ENCODE results near the gene ZNF598. TPM values are rescaled to one million over a fixed set of nuclear protein-coding genes. Genes with fewer than 3 reads are reported as not detected.

The ZNF598 gene
- total and polyA plus RNA-seq, 7 donors = 12.8 to 57.0 (median 20.3) TPM

DNA sequence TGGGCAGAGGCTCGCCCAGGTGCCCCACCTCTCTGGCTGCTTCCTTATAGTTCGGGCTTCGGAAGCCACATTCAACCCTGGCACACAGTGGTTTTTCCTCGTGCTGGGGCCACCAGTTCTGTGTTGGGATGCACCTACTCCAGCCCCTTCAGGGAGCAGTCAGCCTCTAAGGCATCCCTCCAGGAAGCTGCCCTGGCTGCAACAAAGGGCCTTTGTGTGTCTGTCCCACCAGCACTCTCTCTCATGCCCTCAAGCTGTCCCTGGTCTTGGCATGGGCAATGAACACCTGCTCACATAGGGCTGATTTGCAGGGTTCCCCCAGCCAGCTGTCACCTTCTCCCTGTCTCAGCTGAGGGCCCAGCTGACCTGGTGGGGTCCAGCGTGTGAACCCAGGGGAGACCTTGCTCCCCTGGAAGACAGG, 27.6 kb downstream of the ZNF598 start:
- peaks cover 35 to 62% (median 56%) of the 10 kb centered on the region in 3 donors for H3K27me3 ChIP-seq

DNA sequence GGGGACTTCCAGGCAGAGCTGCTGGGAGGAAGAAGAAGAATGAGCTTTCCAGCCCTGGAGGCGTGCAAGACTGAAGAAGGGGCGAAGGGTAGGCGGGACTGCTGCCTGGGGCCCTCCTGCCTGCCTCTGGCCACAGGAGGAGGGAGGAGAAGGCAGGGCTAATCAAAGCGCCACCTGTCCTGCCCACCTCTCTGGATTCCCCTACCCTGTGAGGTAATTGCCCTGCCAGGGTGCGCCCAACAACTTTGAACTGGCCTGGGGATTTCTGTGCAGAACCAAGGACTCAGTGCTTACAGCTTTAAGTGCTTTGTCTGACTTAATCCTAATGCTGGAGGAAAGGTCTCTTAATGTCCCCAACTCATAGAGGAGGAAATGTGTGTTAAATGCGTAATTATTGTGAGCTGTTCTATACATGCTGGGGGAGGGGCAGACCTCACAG, 28.2 kb downstream of the ZNF598 start, which contains the start of gene NOXO1:
NOXO1 (minus strand) TSS at position 72 of the 439 bp plus-strand sequence. CDS start 290 bp downstream, outside the sequence.
- no peak for DNase-seq
- Histone ChIP-seq H3K27me3 (peaks cover 35 to 68% (median 62%) of the 10 kb centered on the region in 3 donors), H3K4me3 (no peak within 1 kb of the TSS), H3K36me3 (peaks cover 28 to 38% (median 30%) of the 10 kb centered on the region in 4 donors), H3K4me1 (peaks cover 0 to 31% (median 26%) of the 10 kb centered on the region in 4 donors), H3K27ac (no peak within 1 kb of the TSS), H3K9me3 (no peaks in the 10 kb centered on the region)
- peak in 1 of 2 donors; percentile 23 for TF ChIP-seq POLR2A (IDR thresholded peaks at IDR 0.05)
- TF ChIP-seq, protein P1, sequence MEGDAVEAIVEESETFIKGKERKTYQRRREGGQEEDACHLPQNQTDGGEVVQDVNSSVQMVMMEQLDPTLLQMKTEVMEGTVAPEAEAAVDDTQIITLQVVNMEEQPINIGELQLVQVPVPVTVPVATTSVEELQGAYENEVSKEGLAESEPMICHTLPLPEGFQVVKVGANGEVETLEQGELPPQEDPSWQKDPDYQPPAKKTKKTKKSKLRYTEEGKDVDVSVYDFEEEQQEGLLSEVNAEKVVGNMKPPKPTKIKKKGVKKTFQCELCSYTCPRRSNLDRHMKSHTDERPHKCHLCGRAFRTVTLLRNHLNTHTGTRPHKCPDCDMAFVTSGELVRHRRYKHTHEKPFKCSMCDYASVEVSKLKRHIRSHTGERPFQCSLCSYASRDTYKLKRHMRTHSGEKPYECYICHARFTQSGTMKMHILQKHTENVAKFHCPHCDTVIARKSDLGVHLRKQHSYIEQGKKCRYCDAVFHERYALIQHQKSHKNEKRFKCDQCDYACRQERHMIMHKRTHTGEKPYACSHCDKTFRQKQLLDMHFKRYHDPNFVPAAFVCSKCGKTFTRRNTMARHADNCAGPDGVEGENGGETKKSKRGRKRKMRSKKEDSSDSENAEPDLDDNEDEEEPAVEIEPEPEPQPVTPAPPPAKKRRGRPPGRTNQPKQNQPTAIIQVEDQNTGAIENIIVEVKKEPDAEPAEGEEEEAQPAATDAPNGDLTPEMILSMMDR (IDR thresholded peaks at IDR 0.05) = no peak
- intact Hi-C loops (cut with DNase I) = no loop called here
- WGBS, 2 donors = 6 to 27% methylated on average over 6 of the region's 6 CpGs

More for the DNA sequence above, 27.6 kb downstream of the ZNF598 start:
- no peak overlapping the region for H3K4me3 ChIP-seq
- DNase-seq = no peak
- peaks cover 0 to 31% (median 26%) of the 10 kb centered on the region in 4 donors for H3K4me1 ChIP-seq
- no peaks in the 10 kb centered on the region for H3K9me3 ChIP-seq
- H3K36me3 ChIP-seq = peaks cover 23 to 38% (median 26%) of the 10 kb centered on the region in 4 donors
- 14 to 50% methylated on average over 5 of the region's 5 CpGs for WGBS, 2 donors
- intact Hi-C loops (cut with DNase I) = no loop called here
- H3K27ac ChIP-seq = no peak overlapping the region
- TF ChIP-seq POLR2A (IDR thresholded peaks at IDR 0.05) (no peak), EP300 (IDR thresholded peaks at IDR 0.05) (no peak), POLR2AphosphoS5 (IDR thresholded peaks at IDR 0.05) (no peak)
- TF ChIP-seq, protein P1 (IDR thresholded peaks at IDR 0.05) = no peak

DNA sequence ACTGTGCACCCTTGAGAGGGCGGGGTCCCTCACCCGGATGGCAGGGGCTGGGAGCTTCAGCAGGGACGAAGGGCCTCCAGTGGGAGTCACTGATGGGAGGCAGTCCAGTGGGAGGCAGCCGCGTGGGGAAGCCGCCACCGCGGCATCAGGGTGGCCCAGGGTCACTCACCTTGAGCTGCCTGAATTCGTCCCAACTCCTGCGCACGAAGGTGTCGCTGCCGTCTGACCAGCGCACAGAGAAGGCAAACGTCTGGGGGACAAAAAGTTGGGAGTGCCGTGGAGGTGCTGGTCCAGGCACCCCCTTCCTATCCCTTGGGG, 28.9 kb downstream of the ZNF598 start:
- DNase-seq = no peak
- Histone ChIP-seq H3K27me3 (peaks cover 35 to 75% (median 67%) of the 10 kb centered on the region in 3 donors), H3K4me3 (no peak overlapping the region), H3K36me3 (peaks cover 28 to 38% (median 31%) of the 10 kb centered on the region in 4 donors), H3K27ac (no peak overlapping the region), H3K9me3 (no peaks in the 10 kb centered on the region), H3K4me1 (peaks cover 0 to 31% (median 24%) of the 10 kb centered on the region in 4 donors)
- WGBS, 2 donors = 8 to 21% methylated on average over 16 of the region's 16 CpGs
- intact Hi-C loops (cut with DNase I) = no loop called here
- no peak for TF ChIP-seq POLR2A (IDR thresholded peaks at IDR 0.05)
- TF ChIP-seq POLR2AphosphoS5 (IDR thresholded peaks at IDR 0.05) = no peak
- TF ChIP-seq, protein P1 (IDR thresholded peaks at IDR 0.05) = no peak
- TF ChIP-seq EP300 (IDR thresholded peaks at IDR 0.05) = no peak

DNA sequence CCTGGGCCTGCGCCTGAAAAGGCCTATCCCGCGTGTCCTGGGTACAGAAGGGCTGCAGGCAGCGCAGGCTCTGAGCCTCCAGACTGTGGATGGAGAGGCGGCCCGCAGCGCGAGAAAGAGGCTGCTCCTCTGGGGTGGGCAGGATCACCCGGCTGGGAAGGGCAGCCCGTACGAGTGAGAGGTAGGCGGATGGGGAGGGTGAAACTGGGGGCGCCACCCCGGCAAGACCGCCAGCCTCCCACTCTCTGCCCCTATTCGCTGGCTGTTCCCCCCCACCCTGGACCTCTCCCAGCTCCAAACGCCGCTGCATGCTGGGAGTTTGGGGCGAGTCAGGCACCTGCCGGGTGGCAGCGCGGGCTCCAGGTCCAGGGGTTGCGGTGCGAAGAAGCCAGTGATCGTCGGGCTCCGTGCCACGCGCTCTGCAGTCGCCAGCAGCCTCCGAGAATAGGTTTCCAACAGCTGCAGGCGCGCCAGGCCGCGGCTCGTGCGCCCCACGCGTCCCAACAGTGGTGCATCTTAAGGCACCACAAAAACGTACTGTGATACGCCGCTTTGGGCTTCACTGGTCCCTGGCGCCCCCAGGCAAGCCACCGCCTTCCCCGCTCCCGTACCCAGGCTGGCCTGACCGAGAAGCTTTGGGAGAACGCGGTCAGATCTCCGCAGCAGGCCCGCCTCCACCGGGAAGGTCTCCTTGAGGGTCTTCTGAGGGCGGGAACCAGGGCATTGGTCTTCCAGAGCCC, 29.4 kb downstream of the ZNF598 start:
- intact Hi-C loops (cut with DNase I) = no loop called here
- DNase-seq = no peak
- H3K36me3 ChIP-seq = peaks cover 33 to 39% (median 35%) of the 10 kb centered on the region in 4 donors
- no peak overlapping the region for H3K4me3 ChIP-seq
- no peaks in the 10 kb centered on the region for H3K9me3 ChIP-seq
- H3K4me1 ChIP-seq = peaks cover 0 to 27% (median 20%) of the 10 kb centered on the region in 4 donors
- no peak overlapping the region for H3K27ac ChIP-seq
- peaks cover 35 to 81% (median 71%) of the 10 kb centered on the region in 3 donors for H3K27me3 ChIP-seq
- TF ChIP-seq POLR2A (IDR thresholded peaks at IDR 0.05) = no peak
- TF ChIP-seq, protein P1 (IDR thresholded peaks at IDR 0.05) = no peak
- TF ChIP-seq EP300 (IDR thresholded peaks at IDR 0.05) = no peak
- WGBS, 2 donors = 3 to 7% methylated on average over 53 of the region's 53 CpGs
